Left ventricle myocardium superior (tissue), 1 donor: Measurements from ENCODE around the gene FOXC1. TPM values are rescaled to one million over a fixed set of nuclear protein-coding genes. Genes with fewer than 3 reads are reported as not detected.

Source experiments
- ATAC-seq: fragments of 200-7000 bp; cut with Tn5 transposase; one replicate; pipeline ENCODE4 v1.9.1; 2020; ENCODE audit warnings: mild to moderate bottlenecking, moderate library complexity
- DNase-seq: peaks from one replicate; pipeline ENCODE4 v3.0.0-alpha.2; 2020
- intact Hi-C: fragments of 100-400 bp; cut with micrococcal nuclease; formaldehyde crosslinking; loops from one replicate; pipeline ENCODE4 v1.11.0; 2022
- total RNA-seq: library from RNA; stranded (reverse); fragmentation: NEBNext Ultra II Directional; extraction: Animal tissue kit (Norgen Biotek cat#: 25700); gene quantifications from one replicate; pipeline ENCODE4 v1.2.1, GENCODE V29; 2021
- donor health status: DM: no; HTN: yes; CAD: no; lungs with severe emphysema.

Gene FOXC1
- total RNA-seq, 1 donor from 2014 or later, result 2.7 TPM

DNA sequence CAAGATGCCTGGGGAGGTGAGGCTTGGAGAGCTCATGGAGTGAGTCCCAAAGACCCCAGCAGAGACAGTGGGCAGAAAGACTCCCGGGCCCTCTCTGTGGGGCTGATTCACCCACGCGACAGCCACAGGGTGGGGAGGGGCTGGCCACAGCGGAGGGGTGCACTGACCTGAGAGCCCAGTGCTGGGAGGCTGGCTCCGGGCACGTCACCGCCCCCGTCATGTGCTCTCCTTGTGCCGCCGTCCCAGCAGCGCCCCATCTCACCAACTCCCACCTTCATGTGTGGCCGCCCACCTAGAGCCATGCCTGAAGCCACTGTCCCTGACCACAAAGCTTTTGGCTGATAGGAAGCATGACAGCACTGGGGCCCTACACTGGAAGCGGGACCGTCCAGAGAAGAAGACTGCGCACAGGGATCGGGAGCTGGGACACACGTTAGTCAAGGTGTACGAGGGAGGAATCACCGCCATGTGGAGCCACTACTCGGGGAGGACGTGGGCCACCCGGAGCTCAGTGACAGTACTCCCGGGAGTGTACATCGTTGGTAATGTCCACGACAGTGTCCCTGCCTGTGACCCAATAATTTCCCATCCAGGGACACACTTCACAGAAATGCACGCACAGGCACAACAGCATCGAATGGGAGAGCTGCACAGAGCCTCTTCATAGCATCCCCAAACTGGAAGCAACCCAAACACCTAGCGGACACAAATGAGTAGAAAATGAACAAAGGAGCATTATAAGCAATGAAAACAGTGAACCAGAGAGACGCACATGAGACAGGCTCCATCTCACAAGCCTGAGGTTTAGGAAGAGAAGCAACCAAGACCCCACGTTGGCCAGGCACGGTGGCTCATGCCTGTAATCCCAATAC, 28.4 kb upstream of the FOXC1 start:
- no peak for ATAC-seq
- no peak for DNase-seq
- intact Hi-C loops, result no loop called here

DNA sequence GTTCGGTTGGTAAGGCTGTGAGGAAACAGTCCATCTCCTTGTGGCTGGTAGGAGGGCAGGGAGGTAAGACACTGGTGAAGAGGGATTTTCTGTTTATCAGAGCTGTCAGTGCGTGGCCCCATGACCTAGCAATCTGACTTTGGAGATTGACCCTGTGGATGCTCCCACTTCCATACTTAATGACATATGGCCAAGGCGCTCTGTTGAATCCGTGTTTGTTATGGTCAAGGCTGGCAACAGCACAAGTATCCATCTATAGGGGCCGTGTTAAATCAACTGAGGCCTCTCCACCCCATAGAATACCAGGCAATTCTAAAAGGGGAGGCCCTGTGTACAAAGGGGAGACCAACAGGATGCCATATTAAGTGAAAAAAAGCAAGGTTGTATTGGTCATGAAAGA, 25.6 kb upstream of the FOXC1 start:
- DNase-seq (no peak), ATAC-seq (no peak)
- intact Hi-C loops, result no loop called here

DNA sequence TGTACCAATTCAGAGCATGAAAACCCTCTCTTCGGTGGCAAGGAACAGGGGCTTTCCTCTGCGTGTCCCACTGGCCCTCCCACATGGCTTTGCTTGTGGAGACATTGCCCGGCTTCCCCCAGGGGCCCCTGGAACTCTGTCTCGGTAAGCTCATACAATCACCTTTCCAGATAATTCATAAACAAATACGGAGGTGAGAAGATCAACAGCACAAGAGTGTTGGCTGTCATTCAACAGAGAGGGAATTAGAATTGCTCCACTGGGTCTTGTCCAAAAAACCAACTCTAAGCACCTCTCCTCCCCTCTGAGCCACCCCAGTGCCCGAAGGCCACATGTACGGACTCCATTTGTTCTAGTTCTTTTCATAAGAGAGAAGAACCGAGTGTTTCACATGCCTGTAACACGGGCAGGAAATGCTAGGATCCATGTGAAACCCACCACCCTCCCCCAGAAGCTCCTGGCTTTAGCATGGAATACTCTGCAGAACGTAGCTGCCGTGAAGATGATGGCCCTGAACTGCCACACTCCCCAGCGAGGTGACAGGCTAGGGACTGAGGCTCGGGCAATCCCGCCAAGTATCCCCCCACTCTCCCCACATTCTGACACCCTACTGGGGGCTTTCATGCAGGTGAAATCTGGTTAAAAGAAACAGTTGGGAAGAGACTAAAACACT, 24.6 kb upstream of the FOXC1 start:
- DNase-seq (no peak), ATAC-seq (no peak)
- intact Hi-C loops, result no loop called here

DNA sequence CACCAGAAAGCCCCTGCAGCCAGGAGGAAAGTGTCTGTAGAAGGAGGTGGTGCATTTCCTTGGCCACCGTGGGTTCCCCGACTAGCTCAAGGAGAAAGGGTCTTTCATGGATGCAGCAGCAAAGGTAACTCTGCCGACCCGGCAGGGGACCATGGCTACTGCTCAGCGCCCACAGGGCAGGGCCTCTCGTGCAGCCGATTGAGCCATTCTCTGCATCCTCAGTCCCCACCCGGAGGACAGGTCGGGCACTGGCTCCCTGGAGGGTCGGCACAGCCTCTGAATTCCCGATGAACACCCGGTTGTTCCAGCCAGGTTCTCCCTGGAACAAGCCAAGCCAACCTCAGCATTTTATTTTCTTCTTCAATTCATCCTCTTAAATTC, 24.1 kb upstream of the FOXC1 start:
- ATAC-seq, result no peak
- intact Hi-C loops, result no loop called here
- no peak for DNase-seq

DNA sequence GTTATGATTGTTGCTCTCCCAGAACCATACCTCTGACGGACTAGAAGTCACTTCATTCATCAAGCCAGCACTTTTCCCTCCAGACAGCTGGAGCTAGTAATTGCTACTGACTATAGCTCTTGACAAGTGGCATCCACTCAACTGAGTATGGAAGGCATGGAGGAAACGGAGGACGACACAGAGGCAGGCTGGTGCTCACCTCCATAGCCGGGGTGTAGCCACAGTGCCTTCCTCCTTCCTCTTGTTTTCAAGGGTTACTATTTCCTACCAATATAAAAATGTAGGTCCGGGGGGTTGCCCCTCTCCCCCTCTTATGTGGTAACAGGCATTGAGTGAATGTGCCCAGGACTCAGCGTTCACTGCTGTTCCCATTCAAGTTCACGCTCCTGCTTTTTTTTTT, 23.5 kb upstream of the FOXC1 start:
- DNase-seq (no peak), ATAC-seq (no peak)
- intact Hi-C loops, result no loop called here

DNA sequence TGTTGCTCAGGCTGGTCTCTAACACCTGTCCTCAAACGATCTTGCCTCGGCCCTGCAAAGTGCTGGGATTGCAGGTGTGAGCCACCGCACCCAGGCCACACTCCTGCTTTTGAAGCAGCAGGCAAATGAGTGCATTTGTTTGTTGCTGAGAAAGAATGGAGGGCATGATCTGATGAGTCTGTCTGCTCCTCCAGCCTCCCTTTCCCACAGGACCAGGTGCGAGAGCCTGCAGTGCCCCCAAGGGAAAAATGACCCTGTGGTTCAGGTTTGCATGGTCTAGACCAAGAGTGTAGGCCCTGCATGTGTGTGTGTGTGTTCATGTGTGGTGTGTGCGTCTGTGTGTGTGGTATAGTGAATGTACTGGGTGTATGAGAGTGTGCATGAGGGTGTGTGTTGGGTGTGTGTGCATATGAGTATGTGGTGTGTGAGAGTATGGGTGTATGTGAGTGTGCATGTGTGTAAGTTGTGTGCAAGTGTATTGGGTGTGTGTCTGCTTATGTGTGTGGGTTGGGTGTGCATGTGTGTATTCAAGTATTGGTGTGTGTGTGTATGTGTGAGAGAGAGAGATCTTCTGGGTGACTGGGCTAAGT, 22.8 kb upstream of the FOXC1 start:
- DNase-seq, result no peak
- intact Hi-C loops, result no loop called here
- no peak for ATAC-seq

DNA sequence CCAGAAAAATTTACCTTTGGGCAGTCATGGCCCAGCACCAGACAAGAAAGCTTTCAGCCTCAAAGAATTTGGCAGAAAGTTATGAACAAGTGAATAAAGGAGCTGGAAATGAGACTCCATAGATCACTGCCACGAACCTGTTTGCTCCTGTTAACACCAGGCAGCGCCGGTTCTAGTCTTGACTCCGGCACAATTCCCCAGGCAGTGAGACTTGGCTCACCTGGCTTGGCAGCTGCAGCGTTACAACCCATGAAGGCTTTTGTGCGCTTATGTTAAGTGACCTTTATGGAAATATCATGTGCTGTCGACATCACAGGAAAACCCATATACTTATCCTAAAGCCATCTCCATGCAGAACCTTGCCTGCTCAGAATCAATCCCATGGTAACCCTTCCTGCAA, 22.2 kb upstream of the FOXC1 start:
- ATAC-seq (no peak), DNase-seq (no peak)
- intact Hi-C loops, result no loop called here

DNA sequence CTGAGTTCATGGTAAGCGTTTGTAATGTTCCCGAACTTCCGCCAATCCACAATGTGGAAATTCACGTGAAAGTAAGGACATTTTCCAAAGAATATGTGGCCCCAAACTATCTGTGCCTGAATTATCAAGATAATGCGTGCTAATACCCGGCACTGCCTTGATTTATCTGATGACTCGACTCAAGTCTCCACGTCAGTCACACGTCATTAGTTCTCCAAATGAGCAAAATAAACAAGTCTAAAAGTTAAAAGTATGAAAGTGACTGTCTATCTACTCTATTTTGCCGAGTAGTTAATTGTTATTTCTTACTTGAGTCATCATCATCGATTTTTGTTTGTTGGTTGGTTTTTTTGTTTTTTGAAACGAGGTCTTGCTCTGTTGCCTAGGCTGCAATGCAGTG, 21.7 kb upstream of the FOXC1 start:
- DNase-seq (no peak), ATAC-seq (no peak)
- intact Hi-C loops, result no loop called here

DNA sequence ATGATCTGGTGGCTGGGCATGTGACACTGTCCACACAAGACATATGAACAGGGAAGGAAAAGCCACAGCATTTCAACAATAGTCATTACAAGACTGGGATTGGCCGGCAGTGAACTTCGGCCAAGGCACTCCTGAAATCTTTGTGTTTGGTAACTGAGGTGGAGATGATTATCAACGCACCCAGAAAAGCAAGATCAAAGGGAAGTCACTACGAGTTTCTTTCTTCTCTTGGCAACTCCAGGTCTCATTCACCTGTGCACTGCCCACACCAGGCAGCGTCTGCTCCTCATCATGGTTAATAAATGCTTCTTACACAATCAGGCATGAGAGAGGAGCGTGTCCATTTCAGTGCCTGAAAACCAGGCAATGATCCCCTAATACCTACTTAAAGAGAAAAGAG, 20.5 kb upstream of the FOXC1 start:
- DNase-seq, result no peak

DNA sequence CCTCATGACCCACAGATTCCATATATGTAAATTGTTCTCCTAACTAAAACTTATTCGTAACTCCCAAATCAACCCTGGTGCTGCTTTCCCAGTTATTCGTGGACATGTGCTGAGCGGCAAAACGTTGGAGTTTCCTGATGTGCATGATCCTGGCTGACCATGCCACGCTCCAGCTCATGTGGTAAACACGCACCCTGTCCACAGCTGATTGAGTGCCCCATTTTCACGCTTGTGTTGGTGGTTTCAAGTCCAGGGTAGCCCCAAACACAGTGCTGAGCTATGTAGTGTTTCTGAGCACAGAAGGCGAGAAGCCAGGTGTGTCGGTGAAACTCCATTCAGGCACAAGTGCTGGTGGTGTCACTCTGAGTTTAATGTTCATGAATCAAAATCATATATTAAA, 19.1 kb upstream of the FOXC1 start:
- intact Hi-C loops, result loop anchor here (10.0 kb wide), 1 partner anchor 1044 kb away; no protein-coding TSS in a partner anchor
- DNase-seq (no peak), ATAC-seq (no peak)

More for the DNA sequence above, 20.5 kb upstream of the FOXC1 start:
- no peak for ATAC-seq
- intact Hi-C loops, result no loop called here

DNA sequence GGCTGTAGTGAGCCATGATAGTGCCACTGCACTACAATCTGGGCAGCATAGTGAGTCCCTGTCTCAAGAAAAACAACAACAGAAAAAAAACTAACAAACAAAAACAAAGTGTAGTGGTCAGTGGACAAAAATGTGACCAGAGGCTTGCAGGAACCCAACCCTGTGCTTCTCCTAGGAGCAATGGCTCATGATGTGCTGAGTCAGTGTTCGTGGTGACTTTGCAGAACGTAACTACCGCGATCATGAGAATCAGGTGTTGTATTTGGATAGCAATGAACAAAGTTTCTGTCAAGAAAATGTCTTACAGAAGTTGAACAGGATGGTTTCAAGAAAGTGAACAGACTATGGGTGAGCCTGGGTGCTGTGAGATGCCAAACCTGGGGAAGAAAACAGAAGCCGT, 18.5 kb upstream of the FOXC1 start:
- intact Hi-C loops, result loop anchor here (10.0 kb wide), 1 partner anchor 1044 kb away; no protein-coding TSS in a partner anchor
- DNase-seq (no peak), ATAC-seq (no peak)

DNA sequence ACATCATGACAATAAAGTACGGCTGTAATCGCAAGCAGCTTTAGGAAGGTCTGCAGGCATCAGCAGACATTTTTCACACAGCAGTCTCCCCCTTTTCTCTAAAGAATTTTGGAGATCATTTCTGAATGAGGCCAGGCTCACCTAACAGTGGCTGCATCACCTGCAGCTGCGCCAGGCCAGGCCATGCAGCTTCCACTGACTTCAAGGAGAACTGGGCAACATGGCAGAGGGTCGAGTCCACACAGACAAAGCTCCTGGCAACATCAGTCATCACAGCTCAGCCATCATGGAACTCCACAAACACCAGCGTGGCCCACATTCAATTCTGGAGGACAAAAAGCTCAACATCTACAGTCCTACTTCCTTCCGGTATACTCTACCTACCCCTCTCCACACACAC, 17.8 kb upstream of the FOXC1 start:
- DNase-seq, result no peak
- ATAC-seq, result no peak
- intact Hi-C loops, result loop anchor here (10.0 kb wide), 1 partner anchor 1043 kb away; no protein-coding TSS in a partner anchor

DNA sequence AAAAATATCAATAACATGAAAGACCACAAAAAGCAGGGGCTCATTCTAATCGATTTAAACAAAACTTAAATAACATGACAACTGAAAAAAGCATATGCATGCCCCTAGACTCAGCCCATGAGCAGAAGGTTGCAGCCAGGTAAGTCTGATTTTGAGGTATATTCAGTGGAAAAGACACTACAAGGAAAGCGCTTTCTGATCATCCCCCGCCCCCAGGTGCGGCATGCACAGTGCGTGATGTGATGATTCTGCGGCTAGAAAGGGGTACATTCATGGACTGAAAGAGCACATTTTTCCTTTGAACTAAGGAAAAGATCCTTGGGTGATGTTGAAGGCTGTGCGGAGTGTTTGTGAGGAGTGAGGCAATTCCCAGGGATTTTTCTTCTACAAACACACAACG, 16.9 kb upstream of the FOXC1 start:
- ATAC-seq, result no peak
- no peak for DNase-seq
- intact Hi-C loops, result loop anchor here (10.0 kb wide), 1 partner anchor 1042 kb away; no protein-coding TSS in a partner anchor

DNA sequence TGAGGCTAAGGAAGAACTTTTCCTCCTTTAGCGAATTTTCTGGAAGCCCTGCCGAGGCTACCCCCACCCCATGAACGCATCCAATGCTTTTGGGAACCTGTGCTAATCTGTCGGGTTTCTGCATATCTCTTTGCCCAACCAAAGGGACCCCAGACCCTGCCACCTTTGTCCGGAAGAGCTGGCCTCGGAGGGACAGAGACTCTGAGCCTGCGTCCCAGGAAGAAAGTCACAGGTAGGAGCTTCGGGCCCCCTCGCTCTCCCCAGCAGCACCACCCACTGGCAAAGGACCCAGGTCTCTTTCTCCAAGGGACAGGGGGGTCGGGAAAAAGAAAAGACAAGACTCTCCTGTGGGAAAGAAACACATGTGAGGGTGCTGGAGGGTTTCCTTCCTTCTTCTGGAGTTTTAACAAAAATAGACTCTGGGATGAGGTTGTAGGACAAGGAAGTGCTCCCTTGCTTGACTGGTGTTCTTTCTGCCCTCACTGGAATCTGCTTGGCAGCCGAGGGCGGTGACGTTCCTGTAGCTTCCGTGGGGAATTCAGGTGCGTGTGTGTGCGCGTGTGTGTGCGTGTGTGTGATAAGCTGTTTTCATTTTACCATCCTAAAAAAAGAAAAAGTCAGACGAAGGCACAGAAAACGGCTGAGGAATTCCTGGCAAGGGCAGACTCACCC, 16.3 kb upstream of the FOXC1 start:
- intact Hi-C loops, result loop anchor here (10.0 kb wide), 1 partner anchor 1041 kb away; no protein-coding TSS in a partner anchor
- ATAC-seq, result no peak
- no peak for DNase-seq

DNA sequence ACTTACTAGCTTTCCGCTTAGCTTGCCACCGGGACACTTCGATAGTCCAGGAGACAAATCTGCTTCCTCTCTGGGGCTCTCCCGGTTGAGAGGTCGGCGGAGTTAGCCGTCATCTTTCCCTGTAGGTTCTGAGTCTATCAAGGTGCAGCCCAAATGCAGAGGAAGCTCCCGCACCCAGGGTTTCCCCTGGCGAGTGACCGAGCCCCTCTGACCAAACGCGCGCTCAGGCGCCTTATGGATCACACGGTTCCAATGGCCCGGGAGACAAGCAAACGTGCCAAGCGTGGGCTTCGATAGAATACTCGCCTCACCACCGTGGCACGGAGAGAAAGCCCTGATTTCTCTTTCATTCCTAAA, 15.8 kb upstream of the FOXC1 start:
- intact Hi-C loops, result loop anchor here (10.0 kb wide), 1 partner anchor 1041 kb away; no protein-coding TSS in a partner anchor
- no peak for ATAC-seq
- DNase-seq, result no peak

DNA sequence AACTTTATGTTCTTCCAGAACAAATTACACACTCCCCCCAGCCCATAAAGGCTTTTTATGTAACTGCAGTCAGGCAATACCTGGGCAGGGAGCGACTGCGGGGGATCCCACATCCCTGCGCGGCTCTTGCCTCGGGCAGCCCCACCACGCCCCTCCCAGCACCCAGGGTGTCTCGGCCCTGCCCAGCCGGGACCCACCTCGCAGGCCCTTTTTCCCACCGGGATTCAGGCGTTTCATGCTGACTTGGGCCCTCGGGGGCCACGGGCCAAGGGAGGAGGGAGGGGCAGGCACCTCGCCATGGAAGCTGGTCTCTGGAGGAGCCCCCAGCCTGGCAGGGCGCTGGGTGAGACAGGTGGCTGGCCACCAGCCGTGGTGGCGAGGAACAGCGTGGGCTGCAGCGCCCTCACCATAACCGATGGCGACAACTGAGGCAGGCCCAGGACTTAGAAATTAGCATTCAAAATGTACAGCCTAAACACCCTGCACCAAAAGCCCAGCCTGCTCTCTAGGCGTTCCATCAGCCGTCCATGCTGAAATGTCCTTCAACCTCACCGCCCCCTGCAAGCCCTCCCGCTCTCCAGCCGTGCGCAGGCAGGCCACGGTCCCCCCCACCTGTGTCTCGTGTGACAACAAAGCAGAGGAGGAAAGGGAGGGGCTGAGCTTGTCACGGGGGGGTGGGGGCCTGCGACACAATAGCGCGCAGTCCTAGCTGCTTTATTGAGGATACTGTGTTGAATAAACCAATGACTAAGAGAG, 15.1 kb upstream of the FOXC1 start:
- intact Hi-C loops, result loop anchor here (5.0 to 10.0 kb wide), 2 partner anchors 758 to 1040 kb away; no protein-coding TSS in a partner anchor
- ATAC-seq (no peak), DNase-seq (no peak)

DNA sequence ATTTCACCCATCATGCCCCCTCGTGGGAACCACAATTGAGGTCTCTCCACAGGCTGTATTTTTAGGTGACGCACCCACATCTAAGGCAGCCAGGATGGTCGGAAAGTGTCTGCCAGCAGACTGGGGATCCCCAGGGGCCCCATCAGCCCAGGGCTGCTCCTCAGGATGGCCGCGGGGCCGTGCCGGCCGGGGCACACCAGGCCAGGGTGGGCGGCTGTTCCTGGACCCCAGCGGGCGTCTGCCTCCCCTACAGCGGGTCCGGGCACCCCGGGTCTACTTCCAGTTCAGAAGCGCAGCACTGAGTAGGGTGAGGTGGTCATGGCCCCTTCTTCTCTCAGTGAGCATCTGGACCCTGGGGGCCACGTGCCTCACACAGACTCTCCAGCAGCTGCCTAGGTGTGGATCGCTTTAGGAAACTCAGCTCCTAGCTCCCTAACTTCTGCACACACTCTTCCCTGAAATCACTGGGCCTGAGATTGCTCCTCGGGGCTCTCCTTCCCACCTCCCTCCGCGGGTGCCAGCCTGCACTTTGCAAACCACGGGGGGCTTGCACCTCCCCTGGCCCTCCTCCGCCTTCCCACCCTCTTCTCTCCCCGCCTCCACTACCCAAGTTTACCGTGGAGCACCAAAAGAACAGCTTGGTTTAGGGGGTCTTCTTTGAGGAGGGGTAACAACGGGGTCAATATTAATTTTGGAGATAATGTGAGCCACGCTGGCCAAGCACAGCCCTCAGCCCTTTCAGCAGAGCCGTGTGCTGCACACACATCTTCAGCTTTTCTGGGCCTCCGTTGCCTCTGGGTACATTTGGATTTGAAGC, 14.2 kb upstream of the FOXC1 start:
- ATAC-seq, result no peak
- no peak for DNase-seq
- intact Hi-C loops, result loop anchor here (5.0 to 10.0 kb wide), 2 partner anchors 757 to 1039 kb away; no protein-coding TSS in a partner anchor
